Measurements from ENCODE around the gene EPOP.

- TF ChIP-seq CTCF (IDR thresholded peaks at IDR 0.05), result peak; percentile 95
- TF ChIP-seq ZFX (IDR thresholded peaks at IDR 0.05; ENCODE audit: borderline replicate concordance), result no peak
These were observed 11.5 kb downstream of the EPOP start for GRCh38 chr17:38663125-38663751.
